ENCODE results near the gene ULBP1. TPM values are rescaled to one million over a fixed set of nuclear protein-coding genes. Genes with fewer than 3 reads are reported as not detected.

Gene ULBP1
- total RNA-seq, 1 experiment from 2014 or later, result 1.6 TPM

- WGBS (ENCODE audit: extremely low coverage, insufficient read length, low lambda C conversion rate), result no CpG with 5 or more reads among the region's 3 CpGs
- no peak for DNase-seq
- no peak overlapping the region; a peak in 1 of 5 replicates for H3K4me3 Mint-ChIP-seq
Measured at GRCh38 chr6:149933461-149933860, 30.3 kb upstream of the ULBP1 start.

More at GRCh38 chr6:149933461-149933860, 30.3 kb upstream of the ULBP1 start:
- H4K8ac ChIP-seq (replicated peaks; ENCODE audit: insufficient read length, low read depth, low read length), result no peak overlapping the region
- no peaks in the 10 kb centered on the region for H4K20me1 ChIP-seq (ENCODE audit: control insufficient read depth, insufficient read depth, insufficient read length)
- H3K79me1 ChIP-seq (ENCODE audit: insufficient read depth, low read depth, low read length, poor library complexity, severe bottlenecking), result no peaks in the 10 kb centered on the region
- no peak overlapping the region for H3K23ac ChIP-seq (ENCODE audit: insufficient read length, low read depth, low read length)
- no peak overlapping the region for H2AK5ac ChIP-seq (ENCODE audit: insufficient read length, low read length)
- no peak for TF ChIP-seq CTCF (conservative IDR thresholded peaks at IDR 0.05)
- no peaks in the 10 kb centered on the region for H3K9me3 Mint-ChIP-seq
- no peak overlapping the region for H3K4me2 ChIP-seq (ENCODE audit: insufficient read depth, insufficient read length, low read length)
- no peak overlapping the region for H3K56ac ChIP-seq (ENCODE audit: insufficient read length, low read depth, low read length)
- H3K23me2 ChIP-seq (ENCODE audit: insufficient read length, low read depth, low read length, poor library complexity, severe bottlenecking), result peaks cover 4% of the 10 kb centered on the region
- no peak overlapping the region for H3K27ac ChIP-seq (ENCODE audit: insufficient read length, low read depth, low read length)
- no peak overlapping the region for H2AFZ ChIP-seq (ENCODE audit: low read length)
- no peak overlapping the region for H3K9ac ChIP-seq (ENCODE audit: extremely low read depth, insufficient read length, low read length)
- no peak overlapping the region for H4K91ac ChIP-seq (ENCODE audit: insufficient read length, low read depth, low read length)
- H3K9me3 ChIP-seq (ENCODE audit: control insufficient read depth, low read depth, low read length), result no peaks in the 10 kb centered on the region
- H3K36me3 Mint-ChIP-seq (ENCODE audit: insufficient read depth in 1 of 3, low read depth in 3 of 3), result no peaks in the 10 kb centered on the region
- no peak overlapping the region for H2BK120ac ChIP-seq (ENCODE audit: low read depth, low read length, poor library complexity, severe bottlenecking)
- no peak overlapping the region for H2BK20ac ChIP-seq (ENCODE audit: low read depth, low read length, poor library complexity, severe bottlenecking)
- H3K27me3 Mint-ChIP-seq (ENCODE audit: low read depth), result peaks cover 97% of the 10 kb centered on the region
- H3T11ph ChIP-seq (ENCODE audit: low read length), result no peak overlapping the region
- H3K4me1 ChIP-seq (ENCODE audit: insufficient read depth, low read length), result no peaks in the 10 kb centered on the region
- H3K18ac ChIP-seq (ENCODE audit: insufficient read length, low read depth, low read length), result no peak overlapping the region
- no peak overlapping the region for H2BK5ac ChIP-seq (ENCODE audit: insufficient read length, low read length)
- H2BK12ac ChIP-seq (ENCODE audit: insufficient read length, low read depth, low read length), result no peak overlapping the region
- no peak overlapping the region for H3K14ac ChIP-seq (ENCODE audit: insufficient read depth, low read length)
- H2BK15ac ChIP-seq (ENCODE audit: low read depth, low read length), result no peak overlapping the region
- H3K27me3 ChIP-seq (ENCODE audit: insufficient read depth, low read length), result peaks cover 34% of the 10 kb centered on the region
- H3K4ac ChIP-seq (ENCODE audit: low read depth, low read length), result no peak overlapping the region
- peaks cover 2 to 3% of the 10 kb centered on the region in 2 experiments; a peak in 1 of 4 replicates for H3K4me1 Mint-ChIP-seq
- no peaks in the 10 kb centered on the region for H3K79me2 ChIP-seq (ENCODE audit: insufficient read depth, low read length)
- no peak overlapping the region for H3K27ac Mint-ChIP-seq
- H4K5ac ChIP-seq (ENCODE audit: insufficient read length, low read depth, low read length), result no peak overlapping the region

All from H9 (cell line).